Fibroblast of pulmonary artery (primary cell): Measurements from ENCODE around the gene SLC25A4.

Experiments
- DNase-seq: peaks from one replicate; pipeline ENCODE4 v3.0.0-alpha.2; 2010; ENCODE audit warnings: low read depth
- H3K4me3 ChIP-seq: replicated peaks from 2 replicates; pipeline ENCODE4 v1.5.1; 2011; ENCODE audit warnings: low read depth, mild to moderate bottlenecking, control low read depth, low read length, moderate library complexity
- TF ChIP-seq, protein P1 (sequence below): IDR thresholded peaks from 2 replicates; pipeline ENCODE4 v1.5.1; 2011; ENCODE audit warnings: mild to moderate bottlenecking, control low read depth, low read length, inconsistent platforms; ENCODE audit errors: missing control alignments

Gene SLC25A4

GRCh38 chr4:185179488-185179887 lies 36.4 kb downstream of the SLC25A4 start:
- TF ChIP-seq, protein P1, sequence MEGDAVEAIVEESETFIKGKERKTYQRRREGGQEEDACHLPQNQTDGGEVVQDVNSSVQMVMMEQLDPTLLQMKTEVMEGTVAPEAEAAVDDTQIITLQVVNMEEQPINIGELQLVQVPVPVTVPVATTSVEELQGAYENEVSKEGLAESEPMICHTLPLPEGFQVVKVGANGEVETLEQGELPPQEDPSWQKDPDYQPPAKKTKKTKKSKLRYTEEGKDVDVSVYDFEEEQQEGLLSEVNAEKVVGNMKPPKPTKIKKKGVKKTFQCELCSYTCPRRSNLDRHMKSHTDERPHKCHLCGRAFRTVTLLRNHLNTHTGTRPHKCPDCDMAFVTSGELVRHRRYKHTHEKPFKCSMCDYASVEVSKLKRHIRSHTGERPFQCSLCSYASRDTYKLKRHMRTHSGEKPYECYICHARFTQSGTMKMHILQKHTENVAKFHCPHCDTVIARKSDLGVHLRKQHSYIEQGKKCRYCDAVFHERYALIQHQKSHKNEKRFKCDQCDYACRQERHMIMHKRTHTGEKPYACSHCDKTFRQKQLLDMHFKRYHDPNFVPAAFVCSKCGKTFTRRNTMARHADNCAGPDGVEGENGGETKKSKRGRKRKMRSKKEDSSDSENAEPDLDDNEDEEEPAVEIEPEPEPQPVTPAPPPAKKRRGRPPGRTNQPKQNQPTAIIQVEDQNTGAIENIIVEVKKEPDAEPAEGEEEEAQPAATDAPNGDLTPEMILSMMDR, result no peak
- H3K4me3 ChIP-seq, result no peak overlapping the region
- DNase-seq, result no peak

GRCh38 chr4:185182239-185182638 lies 39.2 kb downstream of the SLC25A4 start:
- TF ChIP-seq, protein P1, result no peak
- DNase-seq, result no peak
- H3K4me3 ChIP-seq, result no peak overlapping the region

DNA sequence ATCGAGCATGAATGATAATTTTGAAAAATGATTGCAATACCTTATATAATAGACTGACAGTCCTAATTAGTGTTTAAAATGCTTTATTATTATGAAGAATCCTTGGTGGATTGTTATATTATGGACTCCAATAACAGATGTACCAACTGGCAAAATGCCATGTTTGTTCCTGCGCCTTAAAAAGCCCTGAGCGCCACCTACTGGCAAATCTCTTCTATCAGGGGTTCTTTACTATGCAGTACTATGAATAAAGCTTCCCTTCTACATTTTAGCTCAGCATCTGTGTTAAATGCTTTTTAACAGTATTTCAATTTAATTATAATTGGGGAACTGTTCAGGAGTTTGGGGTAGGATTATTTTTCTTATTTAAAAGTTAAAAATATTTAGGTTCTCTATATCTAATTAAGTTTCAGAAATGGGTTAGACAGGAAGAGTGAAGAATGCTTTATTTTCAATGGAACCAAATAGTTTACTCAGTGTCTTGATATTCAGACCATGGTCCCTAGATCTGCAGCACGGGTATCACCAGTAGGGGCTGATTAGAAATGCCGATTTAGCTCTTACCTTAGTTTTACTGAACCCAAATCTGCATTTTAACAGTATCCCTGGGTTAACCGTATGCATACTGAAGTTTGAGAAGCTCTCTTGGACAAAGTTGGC lies 40.7 kb downstream of the SLC25A4 start:
- TF ChIP-seq, protein P1, result peak; percentile 85
- DNase-seq, result peak; percentile 96
- H3K4me3 ChIP-seq, result no peak overlapping the region

- no peak for DNase-seq
- no peak overlapping the region for H3K4me3 ChIP-seq
- TF ChIP-seq, protein P1, result no peak
Observed at GRCh38 chr4:185186769-185187168, 43.7 kb downstream of the SLC25A4 start.

- no peak for DNase-seq
- no peak overlapping the region for H3K4me3 ChIP-seq
- TF ChIP-seq, protein P1, result no peak
Observed at GRCh38 chr4:185189606-185190305, 46.7 kb downstream of the SLC25A4 start.

DNA sequence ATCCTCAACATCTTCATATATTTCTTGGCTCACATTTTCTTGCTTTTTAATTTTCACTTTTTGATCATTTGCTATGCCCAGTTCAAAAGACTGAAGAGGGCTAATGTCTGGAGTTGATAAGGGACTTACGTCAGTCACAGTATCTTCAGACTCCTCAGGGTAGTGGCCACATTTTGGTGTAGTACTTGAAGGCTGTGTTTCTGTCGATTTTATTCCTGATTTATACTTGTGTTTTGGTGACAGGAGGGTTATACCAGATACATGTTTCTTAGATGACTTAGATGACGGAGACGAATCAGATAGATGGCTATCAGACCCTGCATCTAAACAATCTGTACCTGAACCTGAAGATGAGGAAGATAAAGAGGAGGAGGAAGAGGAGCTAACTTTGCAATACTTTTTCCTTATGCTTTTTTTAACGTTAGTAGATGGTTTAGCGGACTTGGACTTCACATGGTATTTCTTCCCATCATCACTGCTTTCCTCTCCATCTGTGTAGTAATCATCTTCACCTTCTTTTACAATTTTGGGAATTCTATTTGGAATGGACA lies 47.3 kb downstream of the SLC25A4 start:
- DNase-seq, result no peak
- H3K4me3 ChIP-seq, result no peak overlapping the region
- TF ChIP-seq, protein P1, result no peak
